ENCODE results near the gene C5orf15.
"Not testable (repeated sequence)": the region's sequence is repeated elsewhere in the genome, so short reads cannot be mapped to it uniquely, and the experiment has no call there.

C5orf15 gene

GRCh38 chr5:133959643-133960042, 8.8 kb downstream of the C5orf15 start:
- no peak for DNase-seq

- DNase-seq = no peak
These were observed 10.8 kb downstream of the C5orf15 start for GRCh38 chr5:133957591-133957990.

- no peak for DNase-seq
These were observed 11.3 kb downstream of the C5orf15 start for GRCh38 chr5:133957080-133957479.

- not testable (repeated sequence) for DNase-seq
These were observed 12.2 kb downstream of the C5orf15 start for GRCh38 chr5:133956196-133956595.

GRCh38 chr5:133953568-133954145, 14.8 kb downstream of the C5orf15 start:
- no peak for DNase-seq

GRCh38 chr5:133952729-133953567, 15.5 kb downstream of the C5orf15 start:
- no peak for DNase-seq

- no peak for DNase-seq
These were observed 17.4 kb downstream of the C5orf15 start for GRCh38 chr5:133950821-133951612.

- no peak for DNase-seq
These were observed 19.7 kb downstream of the C5orf15 start for GRCh38 chr5:133948721-133949120.

- DNase-seq = no peak
These were observed 21.0 kb downstream of the C5orf15 start for GRCh38 chr5:133947431-133947841.

GRCh38 chr5:133945568-133945967, 22.9 kb downstream of the C5orf15 start:
- no peak for DNase-seq

GRCh38 chr5:133944263-133945185, 23.9 kb downstream of the C5orf15 start:
- DNase-seq = peak; percentile 74

- no peak for DNase-seq
These were observed 25.0 kb downstream of the C5orf15 start for GRCh38 chr5:133943475-133943817.

- DNase-seq = no peak
These were observed 25.6 kb downstream of the C5orf15 start for GRCh38 chr5:133942614-133943474.

- DNase-seq = no peak
These were observed 26.8 kb downstream of the C5orf15 start for GRCh38 chr5:133941456-133942196.

GRCh38 chr5:133939668-133940067, 28.8 kb downstream of the C5orf15 start:
- DNase-seq = no peak

- DNase-seq = no peak
These were observed 29.5 kb downstream of the C5orf15 start for GRCh38 chr5:133938929-133939328.

GRCh38 chr5:133938039-133938821, 30.2 kb downstream of the C5orf15 start:
- no peak for DNase-seq

GRCh38 chr5:133937628-133938027, 30.8 kb downstream of the C5orf15 start:
- not testable (repeated sequence) for DNase-seq

- no peak for DNase-seq
These were observed 31.8 kb downstream of the C5orf15 start for GRCh38 chr5:133936651-133937015.
